Forelimb muscle (tissue), 1 donor: ENCODE data around the gene ASPDH. TPM values are rescaled to one million over a fixed set of nuclear protein-coding genes. Genes with fewer than 3 reads are reported as not detected.

Source experiments
- DNase-seq: peaks from one replicate; pipeline ENCODE4 v3.0.0-alpha.2; 2013; ENCODE audit warnings: low read depth
- polyA plus RNA-seq: library from polyadenylated mRNA; unstranded; fragments of 120-200 nt; gene quantifications from one replicate; pipeline ENCODE4 v1.2.1, GENCODE V29; 2013; ENCODE audit not compliant: insufficient read length

ASPDH gene
- polyA plus RNA-seq, 1 donor, result 1.4 TPM

GRCh38 chr19:50496189-50497021, 17.3 kb downstream of the ASPDH start:
- no peak for DNase-seq

- DNase-seq, result no peak
Measured at GRCh38 chr19:50495020-50495531, 18.6 kb downstream of the ASPDH start.

GRCh38 chr19:50494186-50495019, 19.3 kb downstream of the ASPDH start:
- no peak for DNase-seq

- DNase-seq, result no peak
Measured at GRCh38 chr19:50493171-50493570, 20.5 kb downstream of the ASPDH start.

GRCh38 chr19:50492303-50493052, 21.2 kb downstream of the ASPDH start:
- DNase-seq, result no peak

- no peak for DNase-seq
Measured at GRCh38 chr19:50490991-50491472, 22.7 kb downstream of the ASPDH start.

- no peak for DNase-seq
Measured at GRCh38 chr19:50490411-50490811, 23.3 kb downstream of the ASPDH start.

- DNase-seq, result no peak
Measured at GRCh38 chr19:50489461-50490011, 24.2 kb downstream of the ASPDH start.

- DNase-seq, result no peak
Measured at GRCh38 chr19:50488389-50489194, 25.1 kb downstream of the ASPDH start.

- DNase-seq, result no peak
Measured at GRCh38 chr19:50486823-50487515, 26.7 kb downstream of the ASPDH start.

GRCh38 chr19:50485284-50485955, 28.3 kb downstream of the ASPDH start:
- no peak for DNase-seq

GRCh38 chr19:50482916-50483315, 30.8 kb downstream of the ASPDH start:
- DNase-seq, result no peak

GRCh38 chr19:50482271-50482855, 31.4 kb downstream of the ASPDH start:
- no peak for DNase-seq

- DNase-seq, result no peak
Measured at GRCh38 chr19:50481351-50482149, 32.2 kb downstream of the ASPDH start.

- DNase-seq, result no peak
Measured at GRCh38 chr19:50480281-50481111, 33.2 kb downstream of the ASPDH start.

- DNase-seq, result no peak
Measured at GRCh38 chr19:50479761-50480251, 33.9 kb downstream of the ASPDH start.
